GM19240 (cell line): ENCODE measurements around the gene SRRM2.

Source experiments
- DNase-seq: peaks from one replicate; pipeline ENCODE4 v3.0.0; 2011; ENCODE audit warnings: low spot score; ENCODE audit not compliant: insufficient read length

Gene SRRM2

GRCh38 chr16:2761886-2762583, 9.6 kb downstream of the SRRM2 start:
- DNase-seq: no peak

- no peak for DNase-seq
These were observed 10.3 kb downstream of the SRRM2 start for GRCh38 chr16:2762711-2763110.

- DNase-seq: no peak
These were observed 10.7 kb downstream of the SRRM2 start for GRCh38 chr16:2763173-2763572.

GRCh38 chr16:2764718-2765117, 12.3 kb downstream of the SRRM2 start:
- DNase-seq: no peak

- DNase-seq: no peak
These were observed 13.3 kb downstream of the SRRM2 start for GRCh38 chr16:2765462-2766404.

GRCh38 chr16:2766430-2767139, 14.1 kb downstream of the SRRM2 start:
- no peak for DNase-seq

GRCh38 chr16:2767140-2767731, 14.8 kb downstream of the SRRM2 start:
- DNase-seq: no peak

GRCh38 chr16:2767891-2768290, 15.5 kb downstream of the SRRM2 start:
- no peak for DNase-seq

- no peak for DNase-seq
These were observed 16.1 kb downstream of the SRRM2 start for GRCh38 chr16:2768403-2769089.

- DNase-seq: no peak
These were observed 16.7 kb downstream of the SRRM2 start for GRCh38 chr16:2769100-2769529.

GRCh38 chr16:2769675-2770056, 17.2 kb downstream of the SRRM2 start:
- no peak for DNase-seq

GRCh38 chr16:2770057-2770951, 17.9 kb downstream of the SRRM2 start:
- DNase-seq: no peak

- no peak for DNase-seq
These were observed 19.3 kb downstream of the SRRM2 start for GRCh38 chr16:2771496-2772402.

- no peak for DNase-seq
These were observed 20.9 kb downstream of the SRRM2 start for GRCh38 chr16:2773188-2773968.

- DNase-seq: no peak
These were observed 21.9 kb downstream of the SRRM2 start for GRCh38 chr16:2774161-2774891.

GRCh38 chr16:2775131-2775716, 22.8 kb downstream of the SRRM2 start:
- no peak for DNase-seq
